DOHH2 (cell line): ENCODE measurements around the gene FGFBP3.

Experiments
- H3F3A ChIP-seq: fragments of 200-600 bp; sonication (generic), shearing (Covaris generic); 2 replicates; pipeline ENCODE4 v1.6.0; 2016; ENCODE audit warnings: antibody characterized with exemption, mild to moderate bottlenecking; ENCODE audit not compliant: control insufficient read depth, insufficient read depth
- H3K27ac ChIP-seq: fragments of 200-600 bp; sonication (generic); 2 replicates; pipeline ENCODE4 v1.5.1; 2014; ENCODE audit warnings: low read depth, mild to moderate bottlenecking, low read length, moderate library complexity
- H3K27me3 ChIP-seq: fragments of 200-600 bp; sonication (generic); 2 replicates; pipeline ENCODE4 v1.6.1; 2014; ENCODE audit warnings: mild to moderate bottlenecking, low read length, mixed read lengths; ENCODE audit not compliant: control insufficient read depth
- H3K36me3 ChIP-seq: fragments of 200-600 bp; sonication (generic); 2 replicates; pipeline ENCODE4 v1.6.1; 2014; ENCODE audit warnings: mild to moderate bottlenecking, low read length, moderate library complexity, mixed read lengths; ENCODE audit not compliant: control insufficient read depth
- H3K4me1 ChIP-seq: fragments of 200-600 bp; sonication (generic); 2 replicates; pipeline ENCODE4 v1.6.1; 2014; ENCODE audit warnings: mild to moderate bottlenecking, low read length, mixed read lengths; ENCODE audit not compliant: control insufficient read depth
- H3K4me2 ChIP-seq: fragments of 200-600 bp; sonication (generic); 2 replicates; pipeline ENCODE4 v1.6.0; 2014; ENCODE audit warnings: mild to moderate bottlenecking, low read length, moderate library complexity
- H3K4me3 ChIP-seq: fragments of 200-600 bp; sonication (generic); 2 replicates; pipeline ENCODE4 v1.5.1; 2014; ENCODE audit warnings: mild to moderate bottlenecking, low read length, mixed read lengths
- H3K79me2 ChIP-seq: fragments of 200-600 bp; sonication (generic); 2 replicates; pipeline ENCODE4 v1.6.1; 2014; ENCODE audit warnings: mild to moderate bottlenecking, low read length, mixed read lengths; ENCODE audit not compliant: control insufficient read depth
- H3K9me2 ChIP-seq: fragments of 200-600 bp; sonication (generic); replicated peaks from 2 replicates; pipeline ENCODE4 v1.6.1; 2014; ENCODE audit warnings: mild to moderate bottlenecking, low read length, mixed read lengths; ENCODE audit not compliant: control insufficient read depth
- H3K9me3 ChIP-seq: fragments of 200-600 bp; sonication (generic); 2 replicates; pipeline ENCODE4 v1.6.1; 2014; ENCODE audit warnings: antibody characterized with exemption, low read length, mixed read lengths; ENCODE audit not compliant: control insufficient read depth, insufficient read depth
- H4K20me1 ChIP-seq: fragments of 200-600 bp; sonication (generic); 2 replicates; pipeline ENCODE4 v1.6.0; 2014; ENCODE audit warnings: low read depth, mild to moderate bottlenecking, antibody characterized with exemption, low read length, moderate library complexity; ENCODE audit not compliant: control insufficient read depth, insufficient read depth
- EZH2phosphoT487 ChIP-seq: fragments of 200-600 bp; sonication (generic); IDR thresholded peaks from 2 replicates; pipeline ENCODE4 v1.6.1; 2017; ENCODE audit warnings: borderline replicate concordance, mild to moderate bottlenecking, antibody characterized with exemption, low read length, moderate library complexity, mixed read lengths
- TF ChIP-seq, protein P1 (sequence below): fragments of 200-600 bp; sonication (generic); IDR thresholded peaks from one replicate; pipeline ENCODE4 v1.5.1; 2014; ENCODE audit warnings: antibody characterized with exemption, mild to moderate bottlenecking, low read depth, low read length; ENCODE audit not compliant: poor library complexity, severe bottlenecking

The FGFBP3 gene

DNA sequence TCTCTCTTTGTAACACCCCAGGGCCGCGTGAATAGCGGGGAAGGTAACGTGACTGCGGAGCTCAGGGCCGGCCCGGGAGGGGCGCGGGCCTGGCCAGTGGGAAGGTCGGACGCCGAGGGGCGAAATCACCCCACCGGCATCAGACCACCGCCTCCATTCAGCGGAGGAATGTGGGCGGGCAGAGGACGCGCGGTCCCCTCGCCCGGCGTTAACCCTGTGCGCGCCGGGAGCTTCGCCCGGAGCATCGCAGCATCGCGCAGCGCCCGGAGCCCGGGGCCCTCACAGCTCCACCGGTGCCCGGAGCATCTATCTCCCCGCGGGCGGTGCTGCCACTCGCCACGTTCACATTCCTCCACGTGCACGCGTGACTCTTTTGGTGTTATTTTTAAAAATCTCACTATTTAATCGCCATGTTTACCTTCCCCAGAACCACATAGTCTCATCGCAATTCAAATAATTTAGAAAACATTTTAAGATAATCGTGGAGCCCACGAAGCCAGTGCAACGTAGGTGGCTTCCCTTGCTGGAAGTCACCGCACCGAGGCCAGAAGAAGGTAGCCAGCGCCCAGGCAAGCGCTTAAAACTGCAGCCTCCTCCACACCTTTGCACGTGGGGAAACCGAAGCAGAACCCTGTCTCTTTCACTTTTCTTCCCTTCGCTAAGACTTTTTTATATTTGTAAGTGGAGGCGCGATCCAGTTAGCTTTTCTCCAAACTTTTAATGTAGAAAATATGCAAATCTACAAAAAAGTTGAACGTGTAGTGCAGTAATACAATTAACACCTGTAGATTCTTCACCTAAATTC is 21.8 kb downstream of the FGFBP3 start:
- Histone ChIP-seq H3K9me2 (no peaks in the 10 kb centered on the region), H3K27ac (no peak overlapping the region), H4K20me1 (no peaks in the 10 kb centered on the region), H3K36me3 (no peaks in the 10 kb centered on the region), H3F3A (no peaks in the 10 kb centered on the region), H3K4me2 (peak overlapping the region; percentile 93), H3K27me3 (peaks cover 24% of the 10 kb centered on the region), H3K9me3 (no peaks in the 10 kb centered on the region), H3K79me2 (no peaks in the 10 kb centered on the region), H3K4me1 (peaks cover 12% of the 10 kb centered on the region), H3K4me3 (peak overlapping the region; percentile 74)
- TF ChIP-seq, protein P1, sequence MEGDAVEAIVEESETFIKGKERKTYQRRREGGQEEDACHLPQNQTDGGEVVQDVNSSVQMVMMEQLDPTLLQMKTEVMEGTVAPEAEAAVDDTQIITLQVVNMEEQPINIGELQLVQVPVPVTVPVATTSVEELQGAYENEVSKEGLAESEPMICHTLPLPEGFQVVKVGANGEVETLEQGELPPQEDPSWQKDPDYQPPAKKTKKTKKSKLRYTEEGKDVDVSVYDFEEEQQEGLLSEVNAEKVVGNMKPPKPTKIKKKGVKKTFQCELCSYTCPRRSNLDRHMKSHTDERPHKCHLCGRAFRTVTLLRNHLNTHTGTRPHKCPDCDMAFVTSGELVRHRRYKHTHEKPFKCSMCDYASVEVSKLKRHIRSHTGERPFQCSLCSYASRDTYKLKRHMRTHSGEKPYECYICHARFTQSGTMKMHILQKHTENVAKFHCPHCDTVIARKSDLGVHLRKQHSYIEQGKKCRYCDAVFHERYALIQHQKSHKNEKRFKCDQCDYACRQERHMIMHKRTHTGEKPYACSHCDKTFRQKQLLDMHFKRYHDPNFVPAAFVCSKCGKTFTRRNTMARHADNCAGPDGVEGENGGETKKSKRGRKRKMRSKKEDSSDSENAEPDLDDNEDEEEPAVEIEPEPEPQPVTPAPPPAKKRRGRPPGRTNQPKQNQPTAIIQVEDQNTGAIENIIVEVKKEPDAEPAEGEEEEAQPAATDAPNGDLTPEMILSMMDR = no peak
- peak; percentile 65; the same call in 1 of the 2 replicates for TF ChIP-seq EZH2phosphoT487

DNA sequence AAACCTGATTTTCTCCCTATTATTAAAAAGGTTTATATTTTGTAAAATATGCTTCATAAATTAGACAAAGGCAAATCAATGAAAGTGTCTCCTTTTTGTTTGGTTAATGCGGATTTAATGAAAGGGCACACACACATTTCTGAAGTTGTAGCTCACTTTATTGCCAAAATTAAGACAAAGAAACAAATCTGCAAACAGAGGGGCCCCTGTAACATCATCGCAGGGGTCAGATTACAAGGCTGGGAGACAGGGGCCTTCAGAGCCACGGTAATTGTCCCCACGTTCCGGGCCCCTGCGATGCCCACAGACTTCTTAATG is 22.4 kb downstream of the FGFBP3 start:
- Histone ChIP-seq H3K9me3 (no peaks in the 10 kb centered on the region), H3K36me3 (no peaks in the 10 kb centered on the region), H3F3A (no peaks in the 10 kb centered on the region), H3K4me3 (peak overlapping the region; percentile 74), H3K4me1 (peaks cover 12% of the 10 kb centered on the region), H4K20me1 (no peaks in the 10 kb centered on the region), H3K79me2 (no peaks in the 10 kb centered on the region), H3K4me2 (peak overlapping the region; percentile 93), H3K27ac (no peak overlapping the region), H3K9me2 (no peaks in the 10 kb centered on the region), H3K27me3 (peaks cover 24% of the 10 kb centered on the region)
- TF ChIP-seq EZH2phosphoT487 = no peak
- TF ChIP-seq, protein P1 = no peak

DNA sequence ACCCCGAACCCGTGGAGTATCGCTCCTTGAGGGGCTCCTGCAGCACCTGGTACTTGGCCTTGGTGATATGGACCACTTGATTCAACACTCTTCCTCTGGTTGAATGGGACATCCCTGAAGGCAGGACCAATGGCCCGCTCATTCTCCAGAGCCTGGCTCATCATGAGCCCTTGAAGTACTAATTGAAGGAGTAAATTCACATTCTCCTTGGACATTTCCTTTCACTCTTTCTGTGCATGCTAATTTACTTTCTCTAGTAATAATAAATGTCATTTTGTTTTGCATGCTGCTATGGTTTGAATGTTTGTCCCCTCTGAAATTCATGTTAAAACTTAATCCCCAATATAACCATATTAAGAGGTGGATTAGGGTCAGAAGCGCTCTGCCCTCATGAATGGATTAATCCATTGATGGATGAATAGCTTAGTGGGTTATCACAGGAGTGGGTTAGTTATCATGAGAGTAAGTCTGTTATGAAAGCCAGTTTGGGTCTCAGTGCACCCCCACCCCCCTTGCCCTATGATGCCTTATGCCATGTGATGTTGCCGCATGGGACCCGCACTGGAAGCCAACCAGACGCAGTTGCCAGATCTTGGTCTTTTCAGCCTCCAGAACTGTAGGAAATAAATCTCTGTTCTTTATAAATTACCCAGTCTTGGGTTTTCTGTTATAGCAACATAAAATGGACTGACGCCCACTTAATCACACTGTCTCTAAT is 23.8 kb downstream of the FGFBP3 start:
- Histone ChIP-seq H3K9me2 (no peaks in the 10 kb centered on the region), H4K20me1 (no peaks in the 10 kb centered on the region), H3K4me2 (no peak overlapping the region), H3K27ac (no peak overlapping the region), H3K79me2 (no peaks in the 10 kb centered on the region), H3K4me1 (peaks cover 12% of the 10 kb centered on the region), H3K9me3 (no peaks in the 10 kb centered on the region), H3K4me3 (no peak overlapping the region), H3F3A (no peaks in the 10 kb centered on the region), H3K36me3 (no peaks in the 10 kb centered on the region), H3K27me3 (peaks cover 24% of the 10 kb centered on the region)
- TF ChIP-seq, protein P1 = no peak
- no peak for TF ChIP-seq EZH2phosphoT487
